Fibroblast of skin of left quadriceps (primary cell): Measurements from ENCODE around the gene PARM1.
"Not testable (repeated sequence)": the region's sequence is repeated elsewhere in the genome, so short reads cannot be mapped to it uniquely, and the experiment has no call there.

Source experiments
- DNase-seq, 2 experiments: peaks; one replicate each; pipeline ENCODE4 v3.0.0-alpha.2; 2013; ENCODE audit warnings: low read depth in 2 of 2

The PARM1 gene

GRCh38 chr4:74983253-74983635 is 50.3 kb downstream of the PARM1 start:
- no peak for DNase-seq

GRCh38 chr4:74990276-74990875 is 57.5 kb downstream of the PARM1 start:
- DNase-seq = no peak

DNA sequence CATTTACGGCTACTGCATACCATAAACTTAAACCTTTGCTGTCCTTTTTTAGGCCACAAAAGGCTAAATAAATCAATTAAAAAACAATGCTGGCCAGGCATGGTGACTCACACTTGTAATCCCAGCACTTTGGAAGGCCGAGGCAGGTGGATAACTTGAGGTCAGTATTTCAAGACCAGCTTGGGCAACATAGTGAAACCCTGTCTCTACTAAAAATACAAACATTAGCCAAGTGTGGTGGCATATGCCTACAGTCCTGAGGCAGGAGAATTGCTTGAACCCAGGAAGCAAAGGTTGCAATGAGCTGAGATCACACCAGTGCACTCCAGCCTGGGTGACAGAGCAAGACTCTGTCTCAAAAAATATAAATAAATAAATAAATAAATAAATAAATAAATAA is 61.5 kb downstream of the PARM1 start:
- DNase-seq = not testable (repeated sequence)

DNA sequence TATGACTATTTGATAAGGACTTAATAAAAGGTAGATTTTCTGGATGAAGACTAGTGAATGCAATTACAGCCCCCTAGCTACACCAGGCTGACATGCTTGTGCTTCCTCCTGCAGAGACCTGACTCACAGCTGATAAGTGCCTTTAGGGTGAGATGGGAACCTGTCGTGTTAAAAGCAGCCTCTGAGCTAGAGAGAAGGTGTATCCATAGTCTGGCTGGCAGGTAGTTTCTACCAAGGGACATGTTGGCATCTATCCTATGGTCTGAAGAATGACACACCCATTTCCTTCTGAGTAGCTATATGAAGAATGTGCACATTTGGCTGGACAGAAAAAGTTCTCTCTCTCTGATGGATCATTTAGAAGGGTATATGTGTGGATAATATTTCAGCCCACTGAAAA is 64.1 kb downstream of the PARM1 start:
- no peak for DNase-seq

GRCh38 chr4:74997948-74998729 is 65.2 kb downstream of the PARM1 start:
- no peak for DNase-seq

DNA sequence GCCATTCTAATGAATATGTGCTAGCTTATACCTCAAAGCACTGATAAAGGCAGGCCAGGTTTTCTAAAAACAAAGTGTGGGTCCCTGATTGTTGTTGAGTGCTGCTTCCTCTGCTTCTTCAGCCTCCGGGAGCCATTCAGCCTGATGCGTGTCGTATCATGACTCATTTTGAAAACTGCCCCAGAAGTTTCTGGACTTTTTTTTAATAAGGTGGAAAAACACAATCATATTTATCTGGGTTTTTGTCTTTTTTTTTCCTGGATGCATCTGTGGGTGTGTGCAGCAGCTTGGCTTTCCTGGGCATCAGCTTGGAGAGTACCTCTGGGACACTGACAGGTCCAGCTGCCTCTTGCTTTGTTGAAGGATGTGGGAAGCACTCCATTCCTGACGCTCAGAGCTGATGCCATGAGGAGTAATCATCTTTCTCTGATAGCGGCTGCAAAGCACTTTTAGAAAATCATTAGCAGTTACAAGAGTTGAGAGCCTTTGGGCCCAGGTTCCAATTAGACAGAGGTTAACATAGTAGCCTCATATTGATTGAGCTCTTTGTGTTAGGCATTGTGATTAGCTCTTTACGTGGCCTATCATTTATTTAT is 66.9 kb downstream of the PARM1 start:
- DNase-seq = no peak

DNA sequence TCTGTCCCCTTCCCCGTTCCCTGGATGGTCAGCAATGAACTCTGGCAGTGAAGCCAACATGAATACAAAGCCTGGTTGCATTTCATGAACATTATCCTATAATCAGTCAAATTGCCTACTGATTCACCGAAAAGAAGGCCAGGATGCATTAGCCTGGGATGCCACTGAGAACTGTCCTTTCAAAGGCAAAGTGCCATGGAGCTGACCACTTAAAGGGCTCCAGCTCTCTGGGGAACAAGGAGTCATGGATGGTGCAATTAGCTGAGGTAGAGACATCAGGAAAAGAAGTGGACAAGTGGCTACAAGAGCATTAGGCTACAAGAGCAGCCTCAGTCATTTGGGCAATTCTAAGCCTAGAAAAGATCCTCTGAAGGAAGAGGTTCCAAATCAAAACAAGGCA is 69.0 kb downstream of the PARM1 start:
- DNase-seq = no peak

GRCh38 chr4:75002381-75002780 is 69.5 kb downstream of the PARM1 start:
- no peak for DNase-seq

- DNase-seq = no peak
These were observed 71.1 kb downstream of the PARM1 start for GRCh38 chr4:75003979-75004378.

DNA sequence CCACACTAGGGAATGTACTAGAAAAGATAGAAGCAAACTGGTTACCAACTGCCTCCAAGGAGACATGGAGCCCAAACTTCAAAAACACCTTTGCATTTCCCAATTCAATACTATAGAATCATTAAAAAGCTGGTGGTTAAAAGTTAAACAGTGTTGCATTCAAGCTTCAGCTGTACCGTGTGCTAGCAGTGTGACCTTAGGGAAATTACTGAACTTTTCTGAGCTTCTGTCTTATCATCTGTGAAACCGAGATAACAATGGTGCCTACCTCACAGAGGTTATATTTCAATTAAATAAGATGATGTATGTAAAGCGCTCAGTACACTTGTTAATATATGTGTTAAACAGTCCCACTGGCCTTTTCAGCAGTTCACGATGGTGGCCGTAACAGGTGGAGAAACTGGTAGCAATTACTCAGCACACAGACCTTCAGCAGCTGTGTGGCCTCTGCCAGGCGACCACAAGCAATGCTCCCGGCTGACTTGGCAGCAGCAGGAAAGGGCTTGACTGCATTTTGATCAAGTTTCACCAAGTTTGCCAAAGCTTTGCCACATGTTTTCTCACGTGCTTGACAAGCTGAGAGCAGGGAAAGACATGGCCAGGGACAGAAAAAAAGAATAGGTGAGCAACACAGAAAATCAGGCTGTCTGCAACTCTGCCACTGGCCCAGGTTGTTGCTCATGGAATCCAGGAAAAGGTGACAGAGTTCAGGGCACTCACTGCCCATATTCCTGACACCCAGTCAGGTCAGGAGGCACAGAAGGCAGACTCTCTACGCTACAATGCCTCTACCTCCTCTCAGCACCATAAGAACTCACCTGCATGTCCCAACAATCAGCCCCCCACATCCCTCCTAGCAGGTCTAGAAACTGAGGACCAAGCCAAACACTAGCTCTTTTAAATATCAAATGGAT is 72.1 kb downstream of the PARM1 start:
- DNase-seq = no peak

DNA sequence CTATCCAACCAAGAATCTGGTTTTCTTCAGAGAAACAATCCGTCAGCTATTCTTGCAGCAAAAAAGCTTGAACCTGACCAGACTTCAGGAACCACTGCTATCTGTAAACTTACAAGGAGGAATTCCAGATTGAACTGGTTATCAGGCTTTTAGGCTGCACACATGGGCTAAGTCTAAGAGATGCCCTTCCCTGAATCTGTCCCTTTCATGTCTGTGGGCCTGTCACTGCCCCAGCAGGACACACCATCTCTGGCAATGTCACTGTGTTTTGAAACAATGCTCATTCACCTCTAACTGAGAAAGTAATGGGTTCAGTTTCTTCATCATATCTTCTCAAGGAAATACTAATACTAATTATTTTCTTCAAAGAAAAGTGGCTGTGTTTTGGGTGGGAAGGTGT is 72.8 kb downstream of the PARM1 start:
- no peak for DNase-seq

GRCh38 chr4:75007891-75008290 is 75.0 kb downstream of the PARM1 start:
- no peak for DNase-seq

DNA sequence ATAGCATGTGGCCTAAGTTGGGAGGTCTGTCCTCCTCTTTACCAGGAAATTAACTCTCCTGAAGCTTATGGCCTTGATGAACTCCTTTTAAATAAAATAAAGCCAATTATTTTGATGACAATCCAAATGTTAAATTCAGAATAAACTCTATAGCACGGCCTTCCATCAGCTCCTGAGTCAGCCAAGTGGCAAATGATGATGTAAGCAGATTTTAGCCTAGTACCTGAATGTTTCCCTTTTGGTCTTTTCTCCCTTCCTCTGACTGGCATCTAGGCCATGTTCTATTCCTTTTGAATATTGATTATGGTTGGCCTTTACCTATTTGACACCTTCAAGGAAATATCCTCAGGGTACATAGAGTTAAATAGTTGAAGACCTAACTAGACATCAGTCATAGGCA is 76.2 kb downstream of the PARM1 start:
- no peak for DNase-seq

DNA sequence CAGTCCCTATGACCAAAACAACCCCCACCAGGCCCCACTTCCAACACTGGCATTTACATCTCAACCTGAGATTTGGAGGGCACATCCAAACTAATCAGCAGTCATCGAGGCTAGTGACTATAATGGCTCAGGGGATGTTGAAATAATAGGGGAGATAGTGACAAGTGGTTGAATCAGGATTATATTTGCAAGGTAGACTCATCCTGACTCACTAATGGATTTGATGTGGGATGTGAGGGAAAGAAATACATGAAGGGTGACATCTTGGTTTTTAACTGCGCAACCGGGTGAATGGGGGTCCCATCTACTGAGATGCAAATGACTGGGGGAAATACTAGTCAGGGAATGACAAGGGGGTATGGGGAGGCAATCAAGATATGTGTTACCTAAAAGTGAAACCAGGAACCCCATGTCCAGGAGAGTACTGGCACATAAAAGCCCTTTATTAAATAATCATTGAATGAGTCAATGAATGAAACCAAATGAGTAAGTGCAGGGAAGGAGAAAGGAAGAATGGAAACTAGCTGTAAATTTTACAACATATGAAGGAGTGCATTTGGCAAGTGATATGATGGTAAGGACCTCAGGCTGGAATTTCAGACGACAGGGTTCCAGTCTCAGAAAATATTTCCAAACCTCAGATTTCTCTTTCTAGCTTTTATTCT is 78.3 kb downstream of the PARM1 start:
- no peak for DNase-seq

DNA sequence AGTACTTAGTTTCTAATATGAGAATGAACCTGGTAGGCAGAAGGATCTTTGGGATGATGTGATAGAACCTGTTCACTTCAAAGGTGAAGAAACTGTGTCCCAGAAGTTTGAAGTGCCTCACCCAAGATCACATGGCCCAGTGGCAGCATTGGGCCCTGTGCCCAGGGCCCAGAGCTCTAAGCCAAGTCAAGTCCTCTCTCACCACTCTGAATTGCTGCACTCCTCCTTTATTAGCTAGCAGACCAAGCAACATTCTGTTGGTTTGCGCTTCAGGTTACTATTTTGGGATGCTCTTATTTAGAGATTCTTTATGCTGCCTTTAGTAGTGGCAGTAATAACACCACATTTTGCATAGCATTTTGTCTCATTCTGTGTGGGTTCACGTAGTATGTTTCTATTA is 82.7 kb downstream of the PARM1 start:
- no peak for DNase-seq

DNA sequence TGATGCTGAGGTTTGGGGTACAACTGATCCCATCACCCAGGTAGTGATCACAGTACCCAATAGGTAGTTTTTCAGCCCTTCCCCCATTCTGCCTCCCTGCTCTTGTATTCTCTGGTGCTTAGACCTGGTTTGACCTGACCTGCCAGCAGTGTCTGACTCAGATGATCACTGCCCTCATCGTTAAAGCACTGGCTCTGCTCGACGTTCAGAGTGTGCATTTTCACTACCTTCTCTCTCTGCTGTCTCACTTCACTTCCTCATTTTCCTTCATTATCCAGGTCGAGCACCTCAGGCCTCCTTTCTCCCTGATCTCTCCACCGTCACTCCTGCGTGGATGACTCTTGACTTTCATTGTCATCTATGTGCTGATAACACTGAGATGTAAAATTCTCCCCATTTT is 83.6 kb downstream of the PARM1 start:
- DNase-seq = no peak

- no peak for DNase-seq
These were observed 86.0 kb downstream of the PARM1 start for GRCh38 chr4:75018811-75019479.

GRCh38 chr4:75025431-75025830 is 92.5 kb downstream of the PARM1 start:
- no peak for DNase-seq

DNA sequence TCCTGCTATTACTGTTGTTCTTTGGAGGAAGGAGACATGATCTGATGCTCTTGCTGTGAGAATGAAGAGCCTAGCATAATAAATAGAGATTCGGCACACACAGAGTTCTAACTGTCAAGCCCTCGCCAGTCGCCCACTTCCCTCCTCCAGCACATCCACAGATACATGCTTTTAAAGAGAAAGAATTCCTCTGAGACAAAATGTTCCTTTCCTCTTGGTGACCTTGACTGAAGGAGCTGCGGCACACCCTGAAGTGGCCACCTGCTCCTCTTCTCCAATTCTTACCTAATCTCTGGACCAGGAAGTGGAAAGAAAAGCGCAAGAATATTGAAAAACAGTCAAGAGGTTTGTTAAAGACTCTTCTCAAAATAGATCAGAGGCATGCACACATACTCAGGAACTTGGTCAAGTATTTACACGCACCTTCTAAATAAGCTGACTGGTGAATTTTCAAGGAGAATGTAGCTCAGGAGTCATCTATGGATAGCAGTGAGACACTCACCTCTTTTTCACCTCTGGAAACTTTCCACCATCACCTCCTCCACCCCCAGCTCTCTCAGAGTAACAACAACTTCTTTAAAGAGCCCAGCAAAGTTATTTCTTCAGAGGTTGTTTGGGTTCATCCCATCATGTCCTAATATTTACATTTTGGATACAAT is 95.4 kb downstream of the PARM1 start:
- DNase-seq = no peak

DNA sequence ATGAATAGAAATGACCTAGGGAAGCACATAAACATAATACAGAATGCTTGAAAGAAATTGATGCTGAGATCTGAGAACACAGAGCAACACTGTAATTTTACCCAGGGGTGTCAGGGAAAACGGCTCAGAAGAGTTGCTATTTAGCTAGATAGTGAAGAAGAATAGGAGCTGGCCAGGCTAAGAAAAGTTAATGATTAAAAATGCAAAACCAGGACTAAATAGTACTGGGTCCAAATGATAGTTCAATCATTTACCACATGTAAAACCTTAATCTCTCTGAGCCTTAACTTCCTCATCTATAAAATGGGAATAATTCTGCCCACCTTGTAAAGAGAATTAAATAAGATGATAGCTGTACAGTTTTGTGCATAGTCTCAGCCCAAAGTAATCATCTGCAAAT is 97.1 kb downstream of the PARM1 start:
- DNase-seq = no peak
